Neural cell (in vitro differentiated cells): ENCODE data around the gene TMEM40.
"Not testable (repeated sequence)": the region's sequence is repeated elsewhere in the genome, so short reads cannot be mapped to it uniquely, and the experiment has no call there.

Source experiments
- EP300 ChIP-seq: fragments of 450-650 bp; conservative IDR thresholded peaks from 2 replicates; pipeline ENCODE4 v1.6.1; 2014; ENCODE audit warnings: antibody characterized with exemption, mild to moderate bottlenecking, moderate library complexity; ENCODE audit not compliant: poor library complexity, severe bottlenecking
- EZH2 ChIP-seq: fragments of 200-600, 300-800 bp; shearing (Covaris generic), sonication (generic); IDR thresholded peaks from 2 replicates; pipeline ENCODE4 v1.6.1; 2014; ENCODE audit warnings: antibody characterized with exemption, low read length, borderline replicate concordance, mild to moderate bottlenecking; ENCODE audit not compliant: insufficient read depth, poor library complexity, severe bottlenecking
- MXI1 ChIP-seq: fragments of 450-650 bp; conservative IDR thresholded peaks from 2 replicates; pipeline ENCODE4 v1.6.1; 2014; ENCODE audit warnings: antibody characterized with exemption, mild to moderate bottlenecking; ENCODE audit not compliant: poor library complexity, severe bottlenecking
- POLR2AphosphoS5 ChIP-seq: IDR thresholded peaks from 2 replicates; pipeline ENCODE4 v1.6.1; 2012
- RAD21 ChIP-seq: fragments of 450-650 bp; conservative IDR thresholded peaks from 2 replicates; pipeline ENCODE4 v1.6.1; 2014; ENCODE audit warnings: antibody characterized with exemption, mild to moderate bottlenecking, moderate library complexity
- SMC3 ChIP-seq: fragments of 450-650 bp; conservative IDR thresholded peaks from 2 replicates; pipeline ENCODE4 v1.6.1; 2014; ENCODE audit warnings: antibody characterized with exemption, mild to moderate bottlenecking, moderate library complexity; ENCODE audit not compliant: poor library complexity
- TAF1 ChIP-seq: IDR thresholded peaks from 2 replicates; pipeline ENCODE4 v1.6.1; 2012; ENCODE audit warnings: low read depth
- TF ChIP-seq, protein P1 (sequence below): fragments of 450-650 bp; IDR thresholded peaks from 2 replicates; pipeline ENCODE4 v1.5.1; 2014; ENCODE audit warnings: antibody characterized with exemption, mild to moderate bottlenecking, moderate library complexity; ENCODE audit not compliant: poor library complexity, severe bottlenecking
- TF ChIP-seq, protein P2 (sequence below): IDR thresholded peaks from 2 replicates; pipeline ENCODE4 v1.6.1; 2012; ENCODE audit warnings: borderline replicate concordance

DNA sequence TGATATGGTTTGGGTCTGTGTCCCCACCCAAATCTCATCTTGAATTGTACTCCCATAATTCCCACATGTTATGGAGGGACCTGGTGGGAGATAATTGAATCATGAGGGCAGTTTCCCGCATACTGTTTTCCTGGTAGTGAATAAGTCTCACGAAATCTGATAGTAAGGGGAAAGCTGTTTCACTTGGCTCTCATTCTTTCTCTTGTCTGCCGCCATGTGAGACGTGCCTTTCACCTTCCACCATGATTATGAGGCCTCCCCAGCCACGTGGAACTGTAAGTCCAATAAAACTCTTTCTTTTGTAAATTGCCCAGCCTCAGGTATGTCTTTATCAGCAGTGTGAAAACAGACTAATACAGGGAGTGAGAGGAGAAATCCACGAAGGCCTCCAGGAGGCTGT, 16.9 kb upstream of the TMEM40 start:
- TF ChIP-seq, protein P1, sequence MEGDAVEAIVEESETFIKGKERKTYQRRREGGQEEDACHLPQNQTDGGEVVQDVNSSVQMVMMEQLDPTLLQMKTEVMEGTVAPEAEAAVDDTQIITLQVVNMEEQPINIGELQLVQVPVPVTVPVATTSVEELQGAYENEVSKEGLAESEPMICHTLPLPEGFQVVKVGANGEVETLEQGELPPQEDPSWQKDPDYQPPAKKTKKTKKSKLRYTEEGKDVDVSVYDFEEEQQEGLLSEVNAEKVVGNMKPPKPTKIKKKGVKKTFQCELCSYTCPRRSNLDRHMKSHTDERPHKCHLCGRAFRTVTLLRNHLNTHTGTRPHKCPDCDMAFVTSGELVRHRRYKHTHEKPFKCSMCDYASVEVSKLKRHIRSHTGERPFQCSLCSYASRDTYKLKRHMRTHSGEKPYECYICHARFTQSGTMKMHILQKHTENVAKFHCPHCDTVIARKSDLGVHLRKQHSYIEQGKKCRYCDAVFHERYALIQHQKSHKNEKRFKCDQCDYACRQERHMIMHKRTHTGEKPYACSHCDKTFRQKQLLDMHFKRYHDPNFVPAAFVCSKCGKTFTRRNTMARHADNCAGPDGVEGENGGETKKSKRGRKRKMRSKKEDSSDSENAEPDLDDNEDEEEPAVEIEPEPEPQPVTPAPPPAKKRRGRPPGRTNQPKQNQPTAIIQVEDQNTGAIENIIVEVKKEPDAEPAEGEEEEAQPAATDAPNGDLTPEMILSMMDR, result not testable (repeated sequence)
- TF ChIP-seq SMC3, EP300, POLR2AphosphoS5, RAD21, EZH2, MXI1, TAF1: not testable (repeated sequence)
- TF ChIP-seq, protein P2, sequence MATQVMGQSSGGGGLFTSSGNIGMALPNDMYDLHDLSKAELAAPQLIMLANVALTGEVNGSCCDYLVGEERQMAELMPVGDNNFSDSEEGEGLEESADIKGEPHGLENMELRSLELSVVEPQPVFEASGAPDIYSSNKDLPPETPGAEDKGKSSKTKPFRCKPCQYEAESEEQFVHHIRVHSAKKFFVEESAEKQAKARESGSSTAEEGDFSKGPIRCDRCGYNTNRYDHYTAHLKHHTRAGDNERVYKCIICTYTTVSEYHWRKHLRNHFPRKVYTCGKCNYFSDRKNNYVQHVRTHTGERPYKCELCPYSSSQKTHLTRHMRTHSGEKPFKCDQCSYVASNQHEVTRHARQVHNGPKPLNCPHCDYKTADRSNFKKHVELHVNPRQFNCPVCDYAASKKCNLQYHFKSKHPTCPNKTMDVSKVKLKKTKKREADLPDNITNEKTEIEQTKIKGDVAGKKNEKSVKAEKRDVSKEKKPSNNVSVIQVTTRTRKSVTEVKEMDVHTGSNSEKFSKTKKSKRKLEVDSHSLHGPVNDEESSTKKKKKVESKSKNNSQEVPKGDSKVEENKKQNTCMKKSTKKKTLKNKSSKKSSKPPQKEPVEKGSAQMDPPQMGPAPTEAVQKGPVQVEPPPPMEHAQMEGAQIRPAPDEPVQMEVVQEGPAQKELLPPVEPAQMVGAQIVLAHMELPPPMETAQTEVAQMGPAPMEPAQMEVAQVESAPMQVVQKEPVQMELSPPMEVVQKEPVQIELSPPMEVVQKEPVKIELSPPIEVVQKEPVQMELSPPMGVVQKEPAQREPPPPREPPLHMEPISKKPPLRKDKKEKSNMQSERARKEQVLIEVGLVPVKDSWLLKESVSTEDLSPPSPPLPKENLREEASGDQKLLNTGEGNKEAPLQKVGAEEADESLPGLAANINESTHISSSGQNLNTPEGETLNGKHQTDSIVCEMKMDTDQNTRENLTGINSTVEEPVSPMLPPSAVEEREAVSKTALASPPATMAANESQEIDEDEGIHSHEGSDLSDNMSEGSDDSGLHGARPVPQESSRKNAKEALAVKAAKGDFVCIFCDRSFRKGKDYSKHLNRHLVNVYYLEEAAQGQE, result not testable (repeated sequence)
